GM10266 (cell line): ENCODE data around the gene AMELX.

ENCODE experiments used
- DNase-seq: peaks from one replicate; pipeline ENCODE4 v3.0.0; 2012; ENCODE audit errors: extremely low spot score
- TF ChIP-seq, protein P1 (sequence below): IDR thresholded peaks from 2 replicates; pipeline ENCODE4 v1.5.1; 2012; ENCODE audit warnings: mild to moderate bottlenecking, low read depth; ENCODE audit not compliant: control insufficient read depth, insufficient read depth; ENCODE audit errors: missing control alignments

The AMELX gene

DNA sequence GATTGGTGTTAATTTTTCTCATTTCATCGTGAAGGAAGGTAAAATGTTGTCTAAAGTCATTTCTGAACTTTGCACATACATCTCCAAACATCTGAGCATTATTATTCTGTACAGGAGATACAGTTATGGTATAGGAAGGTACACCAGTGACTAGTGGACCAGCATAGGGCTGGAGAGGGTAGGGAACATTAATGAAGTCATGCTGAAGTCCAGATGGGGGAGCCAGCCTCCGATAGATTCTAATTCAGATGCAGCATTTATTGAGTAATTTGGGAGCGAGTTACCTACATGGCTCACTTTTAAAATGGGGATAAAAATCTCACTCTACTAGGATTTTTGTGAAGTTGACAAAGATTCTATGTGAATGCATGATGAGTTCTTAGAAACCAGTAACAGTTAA lies 34.9 kb downstream of the AMELX start:
- TF ChIP-seq, protein P1, sequence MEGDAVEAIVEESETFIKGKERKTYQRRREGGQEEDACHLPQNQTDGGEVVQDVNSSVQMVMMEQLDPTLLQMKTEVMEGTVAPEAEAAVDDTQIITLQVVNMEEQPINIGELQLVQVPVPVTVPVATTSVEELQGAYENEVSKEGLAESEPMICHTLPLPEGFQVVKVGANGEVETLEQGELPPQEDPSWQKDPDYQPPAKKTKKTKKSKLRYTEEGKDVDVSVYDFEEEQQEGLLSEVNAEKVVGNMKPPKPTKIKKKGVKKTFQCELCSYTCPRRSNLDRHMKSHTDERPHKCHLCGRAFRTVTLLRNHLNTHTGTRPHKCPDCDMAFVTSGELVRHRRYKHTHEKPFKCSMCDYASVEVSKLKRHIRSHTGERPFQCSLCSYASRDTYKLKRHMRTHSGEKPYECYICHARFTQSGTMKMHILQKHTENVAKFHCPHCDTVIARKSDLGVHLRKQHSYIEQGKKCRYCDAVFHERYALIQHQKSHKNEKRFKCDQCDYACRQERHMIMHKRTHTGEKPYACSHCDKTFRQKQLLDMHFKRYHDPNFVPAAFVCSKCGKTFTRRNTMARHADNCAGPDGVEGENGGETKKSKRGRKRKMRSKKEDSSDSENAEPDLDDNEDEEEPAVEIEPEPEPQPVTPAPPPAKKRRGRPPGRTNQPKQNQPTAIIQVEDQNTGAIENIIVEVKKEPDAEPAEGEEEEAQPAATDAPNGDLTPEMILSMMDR = no peak
- DNase-seq = no peak

DNA sequence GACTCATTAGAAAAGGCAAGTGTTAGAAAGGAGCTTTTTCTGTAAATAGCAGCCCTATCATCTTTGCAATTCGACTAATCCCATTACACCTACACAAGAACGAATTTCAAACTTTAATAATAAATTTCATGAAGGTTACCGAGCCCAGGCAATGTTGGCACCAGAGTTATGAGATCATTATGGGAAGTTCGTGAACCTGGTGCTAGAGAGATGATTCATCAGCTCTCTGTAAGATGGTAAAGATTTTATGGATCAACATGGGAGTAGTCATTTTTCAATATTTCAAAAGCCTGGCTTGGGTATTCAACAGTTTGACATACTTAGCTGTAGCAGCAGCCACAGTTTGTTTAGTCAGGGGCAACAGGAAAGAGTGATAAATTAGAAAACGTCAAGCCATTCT lies 35.8 kb downstream of the AMELX start:
- TF ChIP-seq, protein P1 = no peak
- no peak for DNase-seq

DNA sequence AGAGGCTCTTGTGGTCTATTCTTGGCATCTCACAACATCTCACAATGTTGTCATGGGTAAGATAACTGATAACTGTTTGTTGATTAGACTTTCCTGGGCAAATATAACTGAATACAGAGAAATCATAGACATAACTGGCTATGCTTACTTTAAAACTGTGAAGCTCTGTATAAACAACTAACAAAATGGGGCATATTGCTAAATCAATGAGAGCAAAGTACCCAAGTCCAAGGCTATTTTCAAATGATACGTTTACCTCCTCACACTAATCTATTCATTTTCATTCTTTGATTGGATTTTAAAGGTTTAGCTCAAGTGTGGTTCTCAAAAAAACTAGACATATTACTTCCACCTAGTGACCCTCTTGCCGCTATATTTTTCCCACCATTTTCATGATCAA lies 38.6 kb downstream of the AMELX start:
- no peak for DNase-seq
- TF ChIP-seq, protein P1 = no peak

DNA sequence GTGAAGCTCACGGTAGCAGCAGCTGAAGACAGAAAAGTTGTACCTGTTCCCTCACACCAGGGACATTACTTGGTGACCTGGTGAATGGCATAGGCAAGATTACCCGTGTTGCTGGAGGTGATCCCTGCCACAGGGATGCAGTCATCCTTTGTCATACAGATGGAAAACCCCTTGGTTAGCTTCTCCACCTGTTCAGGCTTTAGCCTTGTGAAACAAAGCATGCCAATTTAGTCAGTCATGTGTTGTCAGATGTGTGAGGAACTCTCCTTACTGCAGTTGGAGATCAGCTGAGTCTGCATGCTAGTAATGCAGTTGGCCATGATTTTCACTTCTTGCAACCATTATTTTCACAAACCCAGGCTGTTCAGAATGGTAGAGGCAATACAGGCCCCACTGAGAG lies 41.0 kb downstream of the AMELX start:
- TF ChIP-seq, protein P1 = no peak
- no peak for DNase-seq

DNA sequence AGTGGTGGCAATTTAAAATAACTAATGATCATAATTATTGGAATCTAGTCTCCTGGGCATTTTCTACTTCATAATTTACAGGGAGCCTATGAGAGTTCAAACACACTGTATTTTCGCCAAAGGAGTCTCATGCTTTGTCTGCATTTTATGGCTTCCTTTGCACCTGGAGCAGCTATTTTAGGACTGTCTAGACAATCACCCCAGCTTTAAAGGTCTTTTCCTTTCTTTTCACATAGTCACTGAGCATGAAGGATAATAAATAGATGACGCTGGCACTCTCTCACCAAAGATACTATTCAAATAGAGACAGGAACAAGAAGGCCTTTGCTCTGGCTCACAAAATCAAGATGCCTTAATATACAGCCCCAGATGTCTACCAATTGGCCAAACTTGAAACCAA lies 43.0 kb downstream of the AMELX start:
- TF ChIP-seq, protein P1 = no peak
- no peak for DNase-seq

DNA sequence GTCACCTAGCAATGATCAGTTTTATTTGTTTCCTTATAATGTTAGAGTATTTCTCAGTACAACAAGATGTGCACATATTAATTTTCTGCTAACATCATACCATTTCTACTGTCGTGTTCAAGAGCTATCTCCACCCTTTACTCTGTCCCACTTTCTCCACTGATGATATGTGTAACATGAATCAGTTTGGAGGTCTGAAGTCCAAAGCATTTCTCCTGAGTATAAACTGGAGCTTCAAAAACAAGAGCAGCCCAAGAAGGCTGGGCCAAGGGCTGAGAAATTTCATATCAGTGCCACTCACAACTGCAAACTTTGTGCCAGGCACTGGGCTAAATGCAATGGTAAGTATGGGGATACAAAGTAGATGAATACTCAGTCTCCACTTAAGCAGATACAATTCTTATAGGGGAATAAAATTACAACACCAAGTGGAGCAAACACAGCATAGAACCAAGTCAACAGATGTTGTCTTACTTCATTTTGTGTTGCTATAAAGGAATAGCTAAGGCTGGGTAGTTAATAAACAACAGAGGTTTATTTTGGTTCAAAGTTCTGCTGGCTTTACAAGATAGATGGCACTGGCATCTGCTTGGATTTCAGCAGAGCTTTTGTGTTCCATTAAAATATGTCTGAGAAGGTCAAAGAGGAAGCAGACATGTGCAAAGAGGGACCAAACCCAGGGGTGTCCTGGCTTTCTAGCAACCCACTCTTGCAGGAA lies 44.2 kb downstream of the AMELX start:
- TF ChIP-seq, protein P1 = no peak
- no peak for DNase-seq

DNA sequence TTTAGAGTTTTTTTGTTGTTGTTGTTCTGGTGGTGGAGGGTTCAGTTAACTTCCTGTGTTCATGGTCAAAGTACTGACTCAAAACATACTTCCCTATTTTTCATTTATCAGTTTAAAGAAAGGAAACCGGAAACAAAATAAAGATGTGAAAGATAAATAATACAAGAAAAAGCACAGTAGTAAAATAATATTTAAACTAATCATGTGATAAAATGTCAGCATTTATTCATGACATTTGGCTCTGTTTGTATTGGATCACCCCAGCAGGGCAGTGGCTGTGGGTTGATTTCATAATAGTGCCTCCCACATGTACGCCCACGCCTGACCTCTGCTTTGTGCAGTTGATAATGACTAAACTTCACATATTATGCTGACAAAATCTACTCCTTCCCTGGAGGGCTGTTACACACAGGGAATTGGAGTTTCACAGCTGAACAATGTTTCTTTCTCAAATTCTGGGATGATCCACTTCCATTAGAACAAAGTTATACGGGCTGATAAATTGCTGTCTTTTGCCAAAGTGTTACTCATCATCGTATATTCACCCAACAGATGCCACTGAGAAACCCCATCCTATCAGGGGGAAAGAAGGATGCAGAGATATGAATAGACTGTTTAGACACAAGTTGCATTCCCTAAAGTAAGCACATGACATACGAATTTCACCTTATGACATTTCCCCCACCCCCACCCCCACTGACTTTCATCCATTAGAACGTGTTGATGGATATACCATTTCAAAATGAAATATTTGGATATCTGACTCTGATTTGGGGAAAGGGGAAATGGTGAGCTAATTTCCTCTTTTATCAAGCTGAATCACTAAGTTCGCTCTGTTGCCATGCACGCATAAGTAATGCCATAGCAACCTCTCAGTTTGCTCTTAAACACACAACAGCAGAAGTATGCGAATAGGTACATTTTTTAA lies 48.3 kb downstream of the AMELX start:
- TF ChIP-seq, protein P1 = no peak
- DNase-seq = peak; percentile 3
